ENCODE results near the gene YWHAH.

YWHAH gene

DNA sequence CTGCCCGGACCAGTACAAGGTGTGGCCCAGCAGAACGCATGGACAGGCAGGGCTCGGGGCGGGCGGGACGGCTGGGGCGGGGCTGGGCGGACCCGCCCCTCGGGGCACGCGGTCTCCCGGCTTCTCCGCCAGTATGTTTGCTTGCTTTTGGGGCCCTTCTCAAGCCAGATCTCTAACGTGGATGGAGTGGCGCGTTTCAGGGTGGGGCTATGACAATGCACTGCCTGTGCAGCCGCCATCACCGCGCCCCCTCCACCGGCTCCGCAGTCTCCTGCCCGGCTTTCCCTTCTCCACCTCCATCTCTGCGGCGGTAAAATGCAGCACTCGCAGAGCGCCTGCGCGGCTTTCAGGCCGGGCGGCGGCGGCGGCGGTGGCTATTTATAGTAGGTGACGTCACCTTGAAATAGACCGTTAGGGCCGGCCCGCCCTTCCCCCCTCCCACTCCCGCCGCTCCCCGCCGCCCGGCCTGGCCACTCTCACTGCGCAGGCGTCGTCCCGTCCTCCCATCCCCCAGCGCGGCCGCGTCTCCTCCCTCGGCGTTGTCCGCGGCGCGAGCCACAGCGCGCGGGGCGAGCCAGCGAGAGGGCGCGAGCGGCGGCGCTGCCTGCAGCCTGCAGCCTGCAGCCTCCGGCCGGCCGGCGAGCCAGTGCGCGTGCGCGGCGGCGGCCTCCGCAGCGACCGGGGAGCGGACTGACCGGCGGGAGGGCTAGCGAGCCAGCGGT lies at the start of gene YWHAH:
Gene YWHAH (plus strand): TSS at position 558 of the 722 bp plus-strand sequence. CDS start 199 bp downstream, outside the sequence.
- TF ChIP-seq CTCF (IDR thresholded peaks at IDR 0.05; ENCODE audit: low read depth, low read length), result no peak
- peak within 1 kb of the TSS; percentile 97 for H3K4me3 ChIP-seq (ENCODE audit: low read depth, low read length)

- H3K4me3 ChIP-seq (ENCODE audit: low read depth, low read length), result no peak overlapping the region
- TF ChIP-seq CTCF (IDR thresholded peaks at IDR 0.05; ENCODE audit: low read depth, low read length), result no peak
Observed at GRCh38 chr22:31895411-31896123, 48.8 kb upstream of the YWHAH start.

DNA sequence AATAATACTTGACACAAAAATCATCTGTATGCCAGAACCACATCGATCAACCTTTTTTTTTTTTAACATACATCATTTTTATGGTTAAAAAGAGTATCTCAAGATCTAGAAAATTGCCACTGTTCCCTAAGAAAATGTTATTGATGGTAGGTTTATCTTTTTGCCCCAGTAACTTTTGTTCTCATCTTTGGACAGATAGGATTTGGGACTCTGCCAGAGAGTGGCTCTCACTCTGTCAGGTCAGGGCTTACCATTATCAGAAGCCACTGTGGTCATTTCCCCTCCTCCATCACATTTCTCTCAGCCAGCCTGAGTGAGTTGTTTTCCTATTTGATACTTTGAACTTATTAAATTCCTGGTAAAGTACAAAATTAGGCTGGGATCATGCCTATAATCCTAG lies 47.9 kb upstream of the YWHAH start:
- TF ChIP-seq CTCF (IDR thresholded peaks at IDR 0.05; ENCODE audit: low read depth, low read length), result no peak

GRCh38 chr22:31897842-31898805 lies 46.2 kb upstream of the YWHAH start:
- no peak for TF ChIP-seq CTCF (IDR thresholded peaks at IDR 0.05; ENCODE audit: low read depth, low read length)
- H3K4me3 ChIP-seq (ENCODE audit: low read depth, low read length), result no peak overlapping the region

More for the DNA sequence above, 47.9 kb upstream of the YWHAH start:
- H3K4me3 ChIP-seq (ENCODE audit: low read depth, low read length), result no peak overlapping the region

GRCh38 chr22:31898926-31899325 lies 45.4 kb upstream of the YWHAH start:
- no peak overlapping the region for H3K4me3 ChIP-seq (ENCODE audit: low read depth, low read length)
- TF ChIP-seq CTCF (IDR thresholded peaks at IDR 0.05; ENCODE audit: low read depth, low read length), result no peak

GRCh38 chr22:31899669-31900068 lies 44.7 kb upstream of the YWHAH start:
- no peak overlapping the region for H3K4me3 ChIP-seq (ENCODE audit: low read depth, low read length)
- TF ChIP-seq CTCF (IDR thresholded peaks at IDR 0.05; ENCODE audit: low read depth, low read length), result no peak
